NB4 (cell line): ENCODE results near the gene ZMYM2.

Experiments
- MYC ChIP-seq: IDR thresholded peaks from 2 replicates; pipeline ENCODE4 v1.6.1; 2011; ENCODE audit warnings: low read depth, low read length
- POLR2A ChIP-seq: IDR thresholded peaks from 2 replicates; pipeline ENCODE4 v1.6.1; 2011; ENCODE audit warnings: mild to moderate bottlenecking; ENCODE audit not compliant: insufficient read length; ENCODE audit errors: extremely low read depth
- TF ChIP-seq, protein P1 (sequence below): IDR thresholded peaks from one replicate; pipeline ENCODE4 v1.5.1; 2012; ENCODE audit warnings: low read depth, low read length
- TF ChIP-seq, protein P2 (sequence below): IDR thresholded peaks from 2 replicates; pipeline ENCODE4 v1.6.1; 2011; ENCODE audit warnings: low read depth, low read length

GRCh38 chr13:20129076-20129475, 170.5 kb downstream of the ZMYM2 start:
- TF ChIP-seq, protein P1, sequence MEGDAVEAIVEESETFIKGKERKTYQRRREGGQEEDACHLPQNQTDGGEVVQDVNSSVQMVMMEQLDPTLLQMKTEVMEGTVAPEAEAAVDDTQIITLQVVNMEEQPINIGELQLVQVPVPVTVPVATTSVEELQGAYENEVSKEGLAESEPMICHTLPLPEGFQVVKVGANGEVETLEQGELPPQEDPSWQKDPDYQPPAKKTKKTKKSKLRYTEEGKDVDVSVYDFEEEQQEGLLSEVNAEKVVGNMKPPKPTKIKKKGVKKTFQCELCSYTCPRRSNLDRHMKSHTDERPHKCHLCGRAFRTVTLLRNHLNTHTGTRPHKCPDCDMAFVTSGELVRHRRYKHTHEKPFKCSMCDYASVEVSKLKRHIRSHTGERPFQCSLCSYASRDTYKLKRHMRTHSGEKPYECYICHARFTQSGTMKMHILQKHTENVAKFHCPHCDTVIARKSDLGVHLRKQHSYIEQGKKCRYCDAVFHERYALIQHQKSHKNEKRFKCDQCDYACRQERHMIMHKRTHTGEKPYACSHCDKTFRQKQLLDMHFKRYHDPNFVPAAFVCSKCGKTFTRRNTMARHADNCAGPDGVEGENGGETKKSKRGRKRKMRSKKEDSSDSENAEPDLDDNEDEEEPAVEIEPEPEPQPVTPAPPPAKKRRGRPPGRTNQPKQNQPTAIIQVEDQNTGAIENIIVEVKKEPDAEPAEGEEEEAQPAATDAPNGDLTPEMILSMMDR: no peak
- TF ChIP-seq POLR2A (no peak), MYC (no peak)
- TF ChIP-seq, protein P2, sequence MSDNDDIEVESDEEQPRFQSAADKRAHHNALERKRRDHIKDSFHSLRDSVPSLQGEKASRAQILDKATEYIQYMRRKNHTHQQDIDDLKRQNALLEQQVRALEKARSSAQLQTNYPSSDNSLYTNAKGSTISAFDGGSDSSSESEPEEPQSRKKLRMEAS: no peak
